ENCODE data around the gene LHFPL2. TPM values are rescaled to one million over a fixed set of nuclear protein-coding genes. Genes with fewer than 3 reads are reported as not detected.

LHFPL2 gene
- polyA plus RNA-seq, 3 donors, result 3.7 to 11.6 (median 7.3) TPM

- WGBS (ENCODE audit: insufficient coverage), result 82% methylated on average over 5 of the region's 7 CpGs
- H3K79me2 ChIP-seq (ENCODE audit: insufficient read depth, low read length), result no peaks in the 10 kb centered on the region
- H3K27ac Mint-ChIP-seq, result peak overlapping the region; percentile 10 to 86 (median 70)
These were observed 55.7 kb downstream of the LHFPL2 start for GRCh38 chr5:78592735-78593386.

DNA sequence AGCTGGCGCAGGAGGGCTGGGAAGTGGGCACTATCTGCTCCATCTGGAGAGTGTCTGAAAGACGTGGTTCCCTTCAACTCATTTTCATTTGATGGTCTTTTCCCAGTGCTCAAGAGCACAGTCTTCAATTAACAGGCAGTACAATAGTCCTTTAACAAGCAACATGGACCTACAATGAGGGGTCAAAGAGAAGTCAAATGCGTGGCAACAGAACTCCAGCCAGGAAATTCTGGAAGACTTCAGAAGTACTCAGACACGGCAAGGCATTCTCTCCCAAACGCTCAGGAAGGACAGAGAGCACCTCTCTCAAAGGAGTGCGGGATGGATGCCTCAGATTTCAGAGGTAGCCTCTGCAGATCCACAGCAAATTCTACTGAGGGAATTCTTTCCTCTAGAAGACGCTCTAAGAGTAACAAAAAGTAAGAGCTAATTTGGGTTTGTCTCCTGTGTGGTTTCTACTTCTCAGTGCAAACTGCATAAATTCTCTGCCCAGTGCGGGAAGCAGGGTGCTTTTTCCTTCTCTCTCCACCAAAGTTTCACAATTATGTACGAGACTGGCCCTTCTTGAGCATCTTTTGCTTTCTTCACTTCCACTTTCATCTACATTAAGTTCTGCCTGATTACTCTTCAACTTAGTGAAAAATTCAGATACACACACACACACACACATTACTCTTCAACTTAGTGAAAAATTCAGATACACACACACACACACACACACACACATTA, 56.4 kb downstream of the LHFPL2 start:
- Histone ChIP-seq H3K27me3 (ENCODE audit: control insufficient read depth in 2 of 2, insufficient read depth in 2 of 2, low read length in 2 of 2) (no peaks in the 10 kb centered on the region), H3K4me1 (ENCODE audit: control insufficient read depth in 1 of 2, insufficient read depth in 2 of 2, low read length in 2 of 2) (peaks cover 33 to 73% of the 10 kb centered on the region in 2 donors), H3K27ac (ENCODE audit: low read depth in 1 of 2, low read length in 2 of 2) (peak overlapping the region in 1 of 2 donors; percentile 51), H2AFZ (ENCODE audit: insufficient read depth, low read depth, low read length, poor library complexity, severe bottlenecking) (no peak overlapping the region), H3K9ac (ENCODE audit: insufficient read depth, low read length, poor library complexity, severe bottlenecking) (no peak overlapping the region), H4K20me1 (ENCODE audit: insufficient read depth, low read length) (no peaks in the 10 kb centered on the region), H3K36me3 (replicated peaks in 1 of 2; ENCODE audit: control insufficient read depth in 1 of 2, insufficient read depth in 2 of 2, low read length in 2 of 2) (no peaks in the 10 kb centered on the region), H3K4me2 (replicated peaks; ENCODE audit: extremely low read depth, low read length, poor library complexity, severe bottlenecking) (no peak overlapping the region), H3K4me3 (replicated peaks in 1 of 3; ENCODE audit: low read depth in 2 of 3, low read length in 3 of 3) (no peak overlapping the region), H3K9me3 (replicated peaks in 1 of 2; ENCODE audit: control insufficient read depth in 1 of 2, insufficient read depth in 1 of 2, low read length in 2 of 2) (no peaks in the 10 kb centered on the region), H3K79me2 (ENCODE audit: insufficient read depth, low read length) (no peaks in the 10 kb centered on the region)
- Mint-ChIP-seq H3K27me3 (ENCODE audit: low read depth in 3 of 3) (peaks cover 0 to 3% (median 0%) of the 10 kb centered on the region in 3 donors), H3K27ac (peak overlapping the region; percentile 10 to 88 (median 79)), H3K36me3 (no peaks in the 10 kb centered on the region), H3K9me3 (peaks cover 0 to 3% (median 0%) of the 10 kb centered on the region in 7 donors), H3K4me3 (no peak overlapping the region), H3K4me1 (peaks cover 73% of the 10 kb centered on the region)
- TF ChIP-seq, protein P1, sequence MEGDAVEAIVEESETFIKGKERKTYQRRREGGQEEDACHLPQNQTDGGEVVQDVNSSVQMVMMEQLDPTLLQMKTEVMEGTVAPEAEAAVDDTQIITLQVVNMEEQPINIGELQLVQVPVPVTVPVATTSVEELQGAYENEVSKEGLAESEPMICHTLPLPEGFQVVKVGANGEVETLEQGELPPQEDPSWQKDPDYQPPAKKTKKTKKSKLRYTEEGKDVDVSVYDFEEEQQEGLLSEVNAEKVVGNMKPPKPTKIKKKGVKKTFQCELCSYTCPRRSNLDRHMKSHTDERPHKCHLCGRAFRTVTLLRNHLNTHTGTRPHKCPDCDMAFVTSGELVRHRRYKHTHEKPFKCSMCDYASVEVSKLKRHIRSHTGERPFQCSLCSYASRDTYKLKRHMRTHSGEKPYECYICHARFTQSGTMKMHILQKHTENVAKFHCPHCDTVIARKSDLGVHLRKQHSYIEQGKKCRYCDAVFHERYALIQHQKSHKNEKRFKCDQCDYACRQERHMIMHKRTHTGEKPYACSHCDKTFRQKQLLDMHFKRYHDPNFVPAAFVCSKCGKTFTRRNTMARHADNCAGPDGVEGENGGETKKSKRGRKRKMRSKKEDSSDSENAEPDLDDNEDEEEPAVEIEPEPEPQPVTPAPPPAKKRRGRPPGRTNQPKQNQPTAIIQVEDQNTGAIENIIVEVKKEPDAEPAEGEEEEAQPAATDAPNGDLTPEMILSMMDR (IDR thresholded peaks at IDR 0.05), result no peak
- 56% methylated on average over 8 of the region's 9 CpGs for WGBS (ENCODE audit: insufficient coverage)
- DNase-seq, result peak in 2 of 3 donors; percentile 31 to 34
- intact Hi-C loops (cut with micrococcal nuclease), result loop anchor here in 1 of 2 donors (10.0 kb wide), 1 partner anchor 107 kb away; no protein-coding TSS in a partner anchor

More at GRCh38 chr5:78592735-78593386, 55.7 kb downstream of the LHFPL2 start:
- Histone ChIP-seq H3K4me1 (ENCODE audit: control insufficient read depth in 1 of 2, insufficient read depth in 2 of 2, low read length in 2 of 2) (peaks cover 26 to 66% of the 10 kb centered on the region in 2 donors), H3K36me3 (replicated peaks in 1 of 2; ENCODE audit: control insufficient read depth in 1 of 2, insufficient read depth in 2 of 2, low read length in 2 of 2) (no peaks in the 10 kb centered on the region), H3K27me3 (ENCODE audit: control insufficient read depth in 2 of 2, insufficient read depth in 2 of 2, low read length in 2 of 2) (no peaks in the 10 kb centered on the region), H2AFZ (ENCODE audit: insufficient read depth, low read depth, low read length, poor library complexity, severe bottlenecking) (no peak overlapping the region), H3K27ac (ENCODE audit: low read depth in 1 of 2, low read length in 2 of 2) (peak overlapping the region in 1 of 2 donors; percentile 60), H3K4me3 (replicated peaks in 1 of 3; ENCODE audit: low read depth in 2 of 3, low read length in 3 of 3) (no peak overlapping the region), H3K9me3 (replicated peaks in 1 of 2; ENCODE audit: control insufficient read depth in 1 of 2, insufficient read depth in 1 of 2, low read length in 2 of 2) (no peaks in the 10 kb centered on the region), H3K4me2 (replicated peaks; ENCODE audit: extremely low read depth, low read length, poor library complexity, severe bottlenecking) (no peak overlapping the region), H3K9ac (ENCODE audit: insufficient read depth, low read length, poor library complexity, severe bottlenecking) (no peak overlapping the region), H4K20me1 (ENCODE audit: insufficient read depth, low read length) (no peaks in the 10 kb centered on the region)
- Mint-ChIP-seq H3K4me1 (peaks cover 68% of the 10 kb centered on the region), H3K36me3 (no peaks in the 10 kb centered on the region), H3K4me3 (peak overlapping the region in 1 of 2 donors; percentile 21), H3K27me3 (ENCODE audit: low read depth in 3 of 3) (peaks cover 0 to 3% (median 0%) of the 10 kb centered on the region in 3 donors), H3K9me3 (peaks cover 0 to 3% (median 0%) of the 10 kb centered on the region in 7 donors)
- intact Hi-C loops (cut with micrococcal nuclease), result loop anchor here in 1 of 2 donors (10.0 kb wide), 1 partner anchor 108 kb away; no protein-coding TSS in a partner anchor
- TF ChIP-seq, protein P1 (IDR thresholded peaks at IDR 0.05), result no peak
- DNase-seq, result no peak

Data from CD14-positive monocyte (primary cell).